T-helper 1 cell treated with Interleukin-12 subunit alpha and Interleukin-12 subunit beta and Interleukin-4 antibody, amounts not matched to agents 30 ng/mL and 1 ng/mL, for 36 hours (primary cell): ENCODE data around the gene PLEKHM1. TPM values are rescaled to one million over a fixed set of nuclear protein-coding genes. Genes with fewer than 3 reads are reported as not detected.

ENCODE experiments used
- intact Hi-C: fragments of 100-400 bp; cut with micrococcal nuclease; formaldehyde crosslinking; loops from one replicate; pipeline ENCODE4 v1.15.1; 2024
- total RNA-seq: library from RNA; stranded (reverse); gene quantifications from 2 replicates; pipeline ENCODE4 v1.2.3, GENCODE V29; 2022

PLEKHM1 gene
- total RNA-seq, 1 donor from 2014 or later: 57.2 TPM

- intact Hi-C loops: no loop called here
Observed at GRCh38 chr17:45403906-45404490, 86.5 kb downstream of the PLEKHM1 start.

- intact Hi-C loops: no loop called here
Observed at GRCh38 chr17:45402916-45403315, 87.6 kb downstream of the PLEKHM1 start.

- intact Hi-C loops: no loop called here
Observed at GRCh38 chr17:45398800-45399199, 91.7 kb downstream of the PLEKHM1 start.

DNA sequence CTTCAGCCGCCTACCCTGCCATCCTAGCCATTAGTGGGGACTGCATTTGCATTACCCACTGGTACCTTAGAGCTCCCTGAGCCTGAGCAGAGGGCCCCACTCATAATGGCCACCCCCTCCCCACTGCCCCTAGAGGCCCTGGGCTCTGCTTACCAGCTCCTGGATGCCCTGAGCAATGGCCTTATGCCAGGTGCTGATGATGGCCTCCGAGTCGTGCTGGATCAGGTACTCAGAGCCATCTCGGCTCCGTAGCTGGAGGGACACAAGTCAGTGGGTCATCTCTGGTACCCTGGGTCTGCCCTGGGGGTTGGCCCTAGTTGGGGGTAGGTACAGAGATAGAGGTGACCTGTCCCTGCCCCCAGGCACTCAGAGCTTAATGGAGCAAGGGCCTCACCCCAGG lies 92.7 kb downstream of the PLEKHM1 start:
- intact Hi-C loops: no loop called here

DNA sequence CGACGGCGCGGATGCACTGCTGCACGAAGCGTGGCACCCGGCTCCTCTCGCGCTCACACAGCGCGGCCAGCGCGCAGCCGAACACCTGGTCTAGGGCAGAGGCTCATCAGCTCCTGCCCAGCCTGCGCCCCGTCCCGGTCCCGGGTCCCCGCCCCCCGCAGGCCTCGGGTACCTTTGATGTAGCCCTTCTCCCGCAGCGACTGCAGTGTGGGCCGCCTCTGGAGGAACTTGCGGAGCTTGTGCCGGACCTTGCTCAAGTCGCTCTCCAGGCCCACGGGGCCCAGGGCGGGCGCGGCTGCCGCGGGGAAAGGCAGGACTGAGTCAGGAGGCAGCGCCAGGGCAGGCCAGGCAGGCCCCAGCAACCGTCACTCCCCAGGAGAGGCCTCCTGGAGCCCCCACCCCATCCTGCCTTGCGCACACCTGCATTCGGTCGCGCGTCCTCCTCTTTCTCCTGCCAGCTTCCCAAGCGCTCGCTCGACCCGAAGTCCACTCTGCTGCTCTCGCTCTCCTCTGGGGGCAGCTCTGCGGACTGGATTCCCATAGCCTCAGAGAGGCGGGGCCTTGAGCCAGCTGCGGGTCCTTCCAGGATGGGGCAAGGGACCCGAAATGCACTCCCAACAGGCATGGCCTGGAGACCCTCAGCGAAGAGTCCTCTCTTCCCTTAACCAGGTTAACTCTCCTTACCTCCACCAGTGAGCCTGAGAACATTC lies 93.9 kb downstream of the PLEKHM1 start:
- intact Hi-C loops: no loop called here

DNA sequence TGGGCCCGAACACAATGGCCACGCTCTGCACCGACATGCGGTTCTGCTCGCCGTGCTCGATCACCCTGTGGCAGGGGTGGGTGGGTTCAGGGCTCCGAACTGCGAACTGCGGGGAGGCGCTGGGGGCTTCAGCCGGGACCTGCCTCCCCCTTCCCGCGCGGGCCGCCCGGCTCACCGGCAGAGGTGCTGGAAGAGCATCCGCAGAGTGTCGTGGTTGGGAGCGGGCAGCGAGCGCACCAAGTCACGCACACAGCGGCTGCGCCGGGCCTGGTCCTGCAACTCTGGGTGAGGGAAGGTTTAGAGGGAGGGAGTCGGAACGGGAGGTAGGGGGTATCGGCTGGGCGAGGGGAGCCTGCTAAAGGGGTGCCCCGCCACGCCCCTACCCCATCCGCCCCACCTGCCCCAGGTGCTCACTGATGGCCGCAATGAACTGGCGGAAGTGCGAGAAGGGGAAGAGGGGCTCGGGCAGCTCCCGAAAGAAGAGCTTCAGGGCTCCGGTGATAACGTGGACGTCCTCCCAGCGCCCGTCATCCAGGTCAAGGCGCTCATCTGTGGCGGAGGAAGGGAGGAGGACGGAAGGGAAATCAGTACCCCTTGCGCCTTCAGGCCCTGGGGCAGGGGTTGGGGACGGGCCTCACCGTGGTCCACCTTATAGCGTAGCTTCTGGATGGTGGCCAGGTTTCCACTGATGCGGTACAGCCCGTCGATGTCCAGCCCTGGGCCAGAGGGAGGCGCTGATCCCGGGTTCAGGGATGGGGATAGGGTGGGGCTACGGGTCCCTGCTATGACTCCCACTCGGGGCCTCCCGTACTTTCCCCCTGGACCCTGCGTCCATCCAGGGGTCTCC lies 94.7 kb downstream of the PLEKHM1 start:
- intact Hi-C loops: no loop called here

DNA sequence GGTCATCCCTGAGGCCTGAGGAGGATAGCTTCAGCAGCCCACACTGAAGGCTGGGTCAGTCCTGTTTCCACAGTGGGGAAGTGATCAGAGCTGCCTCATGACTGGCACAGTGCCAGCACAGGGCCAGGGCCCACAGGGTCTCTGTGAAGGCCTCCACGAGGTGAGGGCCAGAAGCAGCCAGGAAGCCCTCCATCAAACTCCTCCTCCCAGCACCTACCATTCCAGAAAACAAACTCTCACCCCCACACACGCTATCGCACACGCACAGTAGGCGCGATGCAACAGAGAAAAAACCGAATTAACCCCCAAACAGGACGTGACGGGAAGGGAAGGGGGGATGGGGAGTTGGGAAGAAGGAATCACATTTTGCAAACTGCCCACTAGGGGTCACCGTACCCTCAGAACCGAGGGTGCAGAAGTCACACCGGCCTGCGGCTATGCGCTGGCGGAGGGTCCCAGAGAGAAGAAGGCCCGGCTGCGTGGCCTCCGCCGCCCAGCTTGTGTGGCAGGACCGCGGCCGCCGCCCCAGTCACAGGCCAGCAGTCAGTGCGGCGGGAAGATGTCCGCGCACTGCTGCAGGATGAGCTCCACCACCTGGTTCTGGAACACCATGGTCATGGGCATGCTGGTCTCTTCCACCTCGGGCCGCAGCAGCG lies 95.5 kb downstream of the PLEKHM1 start:
- intact Hi-C loops: no loop called here

DNA sequence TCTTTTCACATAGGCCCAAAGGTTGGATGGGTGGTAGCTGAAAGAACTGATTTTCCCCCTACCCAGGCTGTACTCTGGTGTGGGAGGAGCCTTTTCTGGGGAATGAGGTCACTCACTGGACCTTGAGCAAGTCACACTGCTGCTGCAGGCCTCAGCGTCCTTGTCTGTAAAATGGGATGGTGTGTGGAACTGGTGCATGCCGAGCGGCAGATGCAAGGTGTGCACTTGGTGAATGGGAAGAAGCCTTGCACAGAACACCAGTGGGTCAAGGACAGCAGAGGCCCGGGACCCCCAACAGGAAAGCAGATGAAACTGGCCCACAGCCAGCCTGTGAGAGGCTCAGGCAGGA lies 96.0 kb downstream of the PLEKHM1 start:
- intact Hi-C loops: no loop called here

- intact Hi-C loops: no loop called here
Observed at GRCh38 chr17:45394091-45394490, 96.4 kb downstream of the PLEKHM1 start.

GRCh38 chr17:45393411-45393810 lies 97.1 kb downstream of the PLEKHM1 start:
- intact Hi-C loops: no loop called here

DNA sequence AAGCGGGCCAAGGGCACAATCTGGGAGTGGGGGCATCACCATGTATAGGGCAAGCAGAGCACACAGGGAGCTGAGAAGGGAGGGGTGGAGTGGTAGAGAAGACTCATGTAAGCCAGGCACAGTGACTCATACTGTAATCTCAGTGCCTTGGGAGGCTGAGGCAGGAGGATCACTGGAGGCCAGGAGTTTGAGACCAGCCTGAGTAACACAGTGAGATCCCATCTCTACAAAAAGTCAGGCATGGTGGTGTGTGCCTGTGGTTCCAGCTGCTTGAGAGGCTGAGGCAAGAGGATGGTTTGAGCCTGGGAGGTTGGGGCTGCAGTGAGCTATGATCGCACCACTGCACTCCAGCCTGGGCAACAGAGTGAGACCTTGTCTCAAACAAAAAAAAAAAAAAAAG lies 98.6 kb downstream of the PLEKHM1 start:
- intact Hi-C loops: no loop called here

DNA sequence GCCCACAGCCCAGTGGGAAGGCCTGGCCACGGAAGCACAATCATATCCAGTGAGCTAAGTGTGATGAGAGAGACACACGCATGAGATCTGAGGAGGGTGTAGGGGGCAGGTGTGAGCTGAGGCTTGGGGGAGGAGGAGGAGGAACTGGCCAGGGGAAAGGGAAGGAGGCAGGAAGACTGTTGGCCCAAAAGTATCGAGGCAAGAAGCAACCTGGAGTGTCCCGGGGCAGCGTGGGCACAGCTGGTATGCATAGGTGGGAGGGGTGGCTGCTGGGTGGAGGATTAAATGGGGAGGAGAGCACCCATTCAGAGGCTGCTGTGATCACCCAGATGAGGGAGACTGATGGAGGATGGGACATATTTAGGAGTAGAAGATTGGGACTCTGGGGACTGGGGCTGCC lies 99.2 kb downstream of the PLEKHM1 start:
- intact Hi-C loops: no loop called here

DNA sequence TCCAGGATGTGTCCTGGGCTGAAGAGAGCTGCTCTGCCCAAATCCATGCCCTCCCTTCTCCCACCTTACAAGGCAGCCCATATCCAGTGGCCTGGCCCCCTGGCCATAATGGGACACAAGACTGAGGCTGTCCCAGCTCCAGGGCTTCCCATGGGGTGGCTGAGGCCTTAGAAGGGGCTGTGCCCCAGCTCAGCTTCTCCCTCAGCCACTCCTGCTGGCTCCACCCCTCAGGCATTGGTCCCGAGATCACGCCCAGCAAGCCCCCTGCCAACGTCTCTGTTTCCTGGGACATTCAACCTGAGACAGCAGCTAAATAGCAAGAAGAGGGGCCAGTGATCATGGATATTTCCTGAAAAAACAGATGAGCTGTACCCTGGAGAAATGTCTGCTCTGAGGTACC lies 101.2 kb downstream of the PLEKHM1 start:
- intact Hi-C loops: no loop called here

- intact Hi-C loops: no loop called here
Observed at GRCh38 chr17:45388604-45389325, 101.8 kb downstream of the PLEKHM1 start.

- intact Hi-C loops: no loop called here
Observed at GRCh38 chr17:45387739-45388138, 102.8 kb downstream of the PLEKHM1 start.

GRCh38 chr17:45386178-45386577 lies 104.3 kb downstream of the PLEKHM1 start:
- intact Hi-C loops: no loop called here

Other genes starting within 250 kb of the PLEKHM1 start
- 0.37 and 0.44 TPM in 2 replicates for gene SPATA32, start 228.6 kb downstream of the PLEKHM1 start, total RNA-seq
- gene MAP3K14, start 173.7 kb downstream of the PLEKHM1 start, total RNA-seq: 39.7 and 44.9 TPM in 2 replicates
- gene ARHGAP27, start 57.9 kb downstream of the PLEKHM1 start, total RNA-seq: 85.4 and 88.9 TPM in 2 replicates